Heart left ventricle (tissue), 16 donors: ENCODE results near the gene LAMA5. TPM values are rescaled to one million over a fixed set of nuclear protein-coding genes. Genes with fewer than 3 reads are reported as not detected.

Experiments
- ATAC-seq, 4 donors: fragments of 200-7000 bp; cut with Tn5 transposase; one replicate each; pipeline ENCODE4 v1.9.1; 2020 to 2022; ENCODE audit warnings: moderate library complexity in 4 of 4, mild to moderate bottlenecking in 3 of 4, moderate number of reproducible peaks in 1 of 4
- DNase-seq, 5 donors: peaks; one replicate each; pipeline ENCODE4 v3.0.0-alpha.2; 2020
- H3K27ac ChIP-seq, 12 donors: fragments of 200-600 bp; sonication (generic) in 4 of 12; one replicate each; pipeline versions ENCODE4 v1.5.0 to v1.8.0; 2016 to 2022; ENCODE audit warnings: mild to moderate bottlenecking in 2 of 12
- H3K27me3 ChIP-seq, 9 donors: fragments of 200-600 bp; sonication (generic) in 2 of 9; one replicate each; pipeline versions ENCODE4 v1.5.1 to v1.8.0; 2016 to 2022; ENCODE audit warnings: mild to moderate bottlenecking in 3 of 9
- H3K36me3 ChIP-seq, 9 donors: fragments of 200-600 bp; sonication (generic) in 2 of 9; one replicate each; pipeline versions ENCODE4 v1.5.0 to v1.8.0; 2018 to 2022; ENCODE audit warnings: mild to moderate bottlenecking in 2 of 9
- H3K4me1 ChIP-seq, 12 donors: fragments of 200-600 bp; sonication (generic) in 4 of 12; one replicate each; pipeline versions ENCODE4 v1.5.0 to v1.8.0; 2016 to 2022; ENCODE audit warnings: mild to moderate bottlenecking in 3 of 12
- H3K4me3 ChIP-seq, 12 donors: fragments of 200-600 bp; sonication (generic) in 4 of 12; one replicate each; pipeline versions ENCODE4 v1.5.0 to v1.8.0; 2017 to 2022; ENCODE audit warnings: mild to moderate bottlenecking in 9 of 12, moderate library complexity in 4 of 12
- H3K9me3 ChIP-seq, 12 donors: fragments of 200-600 bp; sonication (generic) in 4 of 12; one replicate each; pipeline versions ENCODE4 v1.5.0 to v1.8.0; 2016 to 2022; ENCODE audit warnings: mild to moderate bottlenecking in 1 of 12
- CTCF ChIP-seq, 12 donors: fragments of 200-600 bp; sonication (generic) in 4 of 12; IDR thresholded peaks; one replicate each; pipeline versions ENCODE4 v1.5.0 to v1.8.0; 2018 to 2022; ENCODE audit warnings: antibody characterized with exemption in 12 of 12, mild to moderate bottlenecking in 5 of 12
- POLR2A ChIP-seq, 2 donors: fragments of 450-650 bp; IDR thresholded peaks; one replicate each; pipeline ENCODE4 v1.6.1; 2017; ENCODE audit warnings: antibody characterized with exemption in 2 of 2, mild to moderate bottlenecking in 2 of 2, moderate library complexity in 2 of 2
- WGBS, 4 donors: extraction: QIAGEN DNeasy Blood & Tissue Kit in 2 of 4; methylation state at CpG; one replicate each; pipeline versions ENCODE4 v1.1.5 to v1.1.7; 2013 to 2018; 5-methylcytosine and 5-hydroxymethylcytosine counted together
- intact Hi-C, 10 donors: fragments of 100-400 bp; cut with DNase I; formaldehyde crosslinking; loops; one replicate each; pipeline versions ENCODE4 v1.11.1 to v1.14.2; 2022
- polyA plus RNA-seq, 2 donors: library from polyadenylated mRNA; stranded (reverse); fragments of 200-250 nt; gene quantifications; one replicate each; pipeline ENCODE4 v1.2.3, GENCODE V29; 2013
- total RNA-seq, 9 donors: library from RNA; depleted of rRNA in 2 of 9; stranded (reverse); fragments of >200 nt in 2 of 9; fragmentation: NEBNext Ultra II Directional in 3 of 9; extraction: Animal tissue kit (Norgen Biotek cat#: 25700) in 3 of 9; gene quantifications; one replicate each; pipeline versions ENCODE4 v1.1.0 to v1.2.4, GENCODE V29; 2016 to 2023
- donor health status: ischemic (EF 13 %, LVEDD 7.1; RV severe dilation, severe dysfunction).
- donor health status: healthy with polysubstance abuse.
- donor health status: DM: no; HTN: yes; CAD: no.
- donor health status: DM: no; HTN: no; CAD: no.
- donor health status: ischemic (EF 25% LVEDD 6.9; RV normal size, moderate dysfunction).
- donor health status: ischemic (EF 25% LVEDD 5.7; RV mildly dilated, moderate dysfunction).
- donor health status: healthy.
- donor health status: DM: yes; HTN: yes; CAD: no.
- donor health status: ischemic (EF 35%, LVEDD 5.7; RV mildly dilated, moderate dysfunction).
- donor health status: nonischemic (EF 11% LVEDD 7.7; RV severe dilation, severe dysfunction).
- donor health status: DM: yes; HTN: yes; CAD: no.
- donor health status: PGD.
- donor health status: ischemic (EF 29% LVEDD 5.4; RV normal size, mild dysfunction).
- donor health status: nonischemic (EF 23%, LVEDD 6.1; RV moderate dilation, normal function).

The LAMA5 gene
- total and polyA plus RNA-seq, 11 donors = 57.4 to 128 (median 73.6) TPM

DNA sequence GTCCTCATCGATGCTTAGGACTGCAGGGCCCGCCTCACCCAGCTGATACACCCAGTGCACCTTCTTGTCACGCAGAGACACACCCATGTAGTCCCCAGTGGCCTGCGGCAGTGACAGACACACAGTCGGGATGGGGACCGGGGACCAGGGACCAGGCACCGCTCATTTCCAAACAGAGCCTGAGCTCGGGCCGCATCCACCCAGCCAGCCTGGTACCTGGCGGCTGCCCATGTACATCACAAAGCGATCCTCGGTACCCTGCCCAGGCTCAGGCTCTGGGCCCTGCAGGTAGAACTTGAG is 52.8 kb downstream of the LAMA5 start:
- peaks cover 5 to 89% (median 86%) of the 10 kb centered on the region in 9 donors for H3K36me3 ChIP-seq
- WGBS, 4 donors = 90 to 95% (median 93%) methylated on average over 8 to 12 of the region's 12 CpGs
- H3K4me1 ChIP-seq = no peaks in the 10 kb centered on the region
- no peaks in the 10 kb centered on the region for H3K9me3 ChIP-seq
- no peak for TF ChIP-seq POLR2A (IDR thresholded peaks at IDR 0.05)
- TF ChIP-seq CTCF (IDR thresholded peaks at IDR 0.05) = no peak
- H3K27ac ChIP-seq = no peak overlapping the region
- H3K4me3 ChIP-seq = no peak overlapping the region
- H3K27me3 ChIP-seq = no peaks in the 10 kb centered on the region
- ATAC-seq (no peak), DNase-seq (no peak)
- intact Hi-C loops = loop anchor here in 2 of 10 donors (5.0 kb wide), 2 partner anchors 33 to 38 kb away; no protein-coding TSS in a partner anchor

DNA sequence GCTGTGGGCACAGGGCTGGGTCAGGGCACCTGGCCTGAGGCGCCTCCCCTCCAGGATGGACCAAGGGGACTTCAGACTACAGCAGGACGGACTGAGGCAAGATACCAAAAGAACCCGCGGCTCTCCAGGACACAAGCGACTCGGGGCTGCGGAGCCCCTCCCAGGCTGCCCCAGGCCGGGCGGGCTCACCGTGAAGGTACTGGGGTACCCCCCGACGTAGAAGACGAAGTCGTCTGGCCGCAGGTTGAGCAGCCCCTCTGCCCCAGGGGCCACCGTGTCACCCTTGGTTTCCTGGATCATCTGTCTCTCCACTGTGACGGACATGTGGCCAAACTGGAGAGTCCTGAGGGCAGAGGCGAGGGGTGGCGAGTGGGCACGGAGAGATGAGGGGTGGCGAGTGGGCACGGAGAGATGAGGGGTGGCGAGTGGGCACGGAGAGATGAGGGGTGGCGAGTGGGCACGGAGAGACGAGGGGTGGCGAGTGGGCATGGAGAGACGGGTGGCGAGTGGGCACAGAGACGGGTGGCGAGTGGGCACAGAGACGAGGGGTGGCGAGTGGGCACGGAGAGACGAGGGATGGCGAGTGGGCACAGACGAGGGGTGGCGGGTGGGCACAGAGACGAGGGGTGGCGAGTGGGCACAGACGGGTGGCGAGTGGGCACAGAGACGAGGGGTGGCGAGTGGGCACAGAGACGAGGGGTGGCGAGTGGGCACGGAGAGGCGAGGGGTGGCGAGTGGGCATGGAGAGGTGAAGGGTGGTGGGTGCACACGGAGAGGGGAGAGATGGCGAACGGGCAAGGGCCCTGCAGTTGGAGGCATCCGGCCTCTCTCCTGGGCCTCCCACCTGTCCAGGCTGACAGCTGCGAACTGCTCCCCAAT is 53.4 kb downstream of the LAMA5 start:
- no peak for ATAC-seq
- H3K4me3 ChIP-seq = no peak overlapping the region
- 93 to 95% (median 94%) methylated on average over 45 to 55 of the region's 55 CpGs for WGBS, 4 donors
- no peaks in the 10 kb centered on the region for H3K9me3 ChIP-seq
- H3K27ac ChIP-seq = no peak overlapping the region
- intact Hi-C loops = loop anchor here in 2 of 10 donors (5.0 kb wide), 2 partner anchors 34 to 39 kb away; no protein-coding TSS in a partner anchor
- no peak for DNase-seq
- no peaks in the 10 kb centered on the region for H3K27me3 ChIP-seq
- H3K4me1 ChIP-seq = no peaks in the 10 kb centered on the region
- H3K36me3 ChIP-seq = peaks cover 5 to 89% (median 86%) of the 10 kb centered on the region in 9 donors
- TF ChIP-seq POLR2A (IDR thresholded peaks at IDR 0.05) (no peak), CTCF (IDR thresholded peaks at IDR 0.05) (no peak)

- TF ChIP-seq POLR2A (IDR thresholded peaks at IDR 0.05) = no peak
- no peak for TF ChIP-seq CTCF (IDR thresholded peaks at IDR 0.05)
- DNase-seq = no peak
- WGBS, 4 donors = 93 to 95% (median 95%) methylated on average over 9 to 26 of the region's 26 CpGs
- H3K4me1 ChIP-seq = peaks cover 0 to 5% (median 0%) of the 10 kb centered on the region in 12 donors
- H3K9me3 ChIP-seq = no peaks in the 10 kb centered on the region
- intact Hi-C loops = loop anchor here in 2 of 10 donors (5.0 kb wide), 2 partner anchors 34 to 39 kb away; no protein-coding TSS in a partner anchor
- peaks cover 5 to 91% (median 88%) of the 10 kb centered on the region in 9 donors for H3K36me3 ChIP-seq
- no peak for ATAC-seq
- H3K27ac ChIP-seq = no peak overlapping the region
- H3K27me3 ChIP-seq = no peaks in the 10 kb centered on the region
- H3K4me3 ChIP-seq = no peak overlapping the region
These were observed 54.1 kb downstream of the LAMA5 start for GRCh38 chr20:62313021-62313420.

DNA sequence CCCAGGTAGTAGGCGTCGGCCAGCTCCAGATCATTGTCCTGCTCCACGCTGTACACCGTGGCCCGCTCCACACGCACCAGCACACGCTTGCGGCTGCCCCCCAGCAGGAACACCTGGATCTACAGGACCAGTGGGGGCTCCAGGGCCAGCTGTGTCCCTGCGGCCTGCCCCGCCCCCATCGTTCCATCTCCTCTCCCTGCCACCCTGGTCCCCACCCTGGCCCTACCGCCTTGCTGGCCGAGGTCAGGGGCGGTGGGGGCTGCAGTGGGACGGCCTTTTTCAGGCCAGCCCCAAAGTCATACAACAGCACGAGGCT is 54.5 kb downstream of the LAMA5 start:
- Histone ChIP-seq H3K9me3 (no peaks in the 10 kb centered on the region), H3K36me3 (peaks cover 5 to 95% (median 92%) of the 10 kb centered on the region in 9 donors), H3K27ac (no peak overlapping the region), H3K4me1 (peaks cover 0 to 7% (median 0%) of the 10 kb centered on the region in 12 donors), H3K27me3 (no peaks in the 10 kb centered on the region), H3K4me3 (no peak overlapping the region)
- 88 to 95% (median 93%) methylated on average over 11 to 16 of the region's 16 CpGs for whole genome bisulfite sequencing, 4 donors
- intact Hi-C loops = loop anchor here in 2 of 10 donors (5.0 kb wide), 2 partner anchors 35 to 40 kb away; no protein-coding TSS in a partner anchor
- TF ChIP-seq CTCF (IDR thresholded peaks at IDR 0.05) (no peak), POLR2A (IDR thresholded peaks at IDR 0.05) (no peak)
- no peak for ATAC-seq
- no peak for DNase-seq
